HG02840 (cell line): ENCODE measurements around the gene CTDSP2.
"Not testable (repeated sequence)": the region's sequence is repeated elsewhere in the genome, so short reads cannot be mapped to it uniquely, and the experiment has no call there.

Experiments
- ATAC-seq: cut with Tn5 transposase; IDR thresholded peaks from one replicate; pipeline ENCODE4 v1.9.1; 2021; ENCODE audit warnings: mild to moderate bottlenecking, moderate library complexity, moderate number of reproducible peaks; ENCODE audit not compliant: unreplicated experiment, low FRiP score

The CTDSP2 gene

DNA sequence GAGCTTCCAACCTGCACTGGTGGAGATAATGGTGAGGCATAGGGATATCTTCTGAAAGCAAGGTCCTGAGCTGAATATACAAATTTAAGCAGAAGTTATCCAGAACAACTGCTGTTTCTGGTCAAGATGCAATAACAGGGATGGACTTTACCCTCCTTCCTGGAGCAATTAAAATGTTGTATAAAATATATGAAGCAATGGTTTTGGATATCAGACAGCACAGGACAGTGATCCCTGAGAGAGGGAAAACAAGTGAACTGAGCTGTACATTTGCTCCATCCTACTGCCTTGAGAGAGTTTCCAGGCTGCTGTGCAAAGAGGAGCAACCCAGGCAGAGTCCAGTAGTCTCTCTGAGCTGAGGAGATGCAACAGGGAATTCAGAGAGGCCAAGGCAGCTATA is 36.0 kb upstream of the CTDSP2 start:
- ATAC-seq = no peak

DNA sequence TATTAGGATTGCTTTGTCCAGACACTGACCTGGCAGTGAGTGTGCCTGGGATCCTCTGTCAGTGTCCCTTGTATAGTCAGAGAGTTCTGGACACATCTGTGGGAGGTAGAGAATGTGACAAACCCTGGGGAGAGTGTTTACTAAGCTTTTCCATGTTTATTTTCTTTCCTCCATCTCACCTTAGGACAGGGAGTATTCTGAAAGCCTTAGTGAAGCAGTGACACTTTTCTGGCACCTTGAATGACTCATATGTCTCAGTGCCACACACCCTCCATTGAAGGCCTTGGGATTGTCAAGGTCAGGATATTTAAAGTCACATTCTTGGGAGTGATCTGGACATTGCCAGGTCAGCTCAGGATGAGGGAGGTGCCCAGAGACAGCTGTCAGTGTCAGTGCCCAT is 34.9 kb upstream of the CTDSP2 start:
- no peak for ATAC-seq

DNA sequence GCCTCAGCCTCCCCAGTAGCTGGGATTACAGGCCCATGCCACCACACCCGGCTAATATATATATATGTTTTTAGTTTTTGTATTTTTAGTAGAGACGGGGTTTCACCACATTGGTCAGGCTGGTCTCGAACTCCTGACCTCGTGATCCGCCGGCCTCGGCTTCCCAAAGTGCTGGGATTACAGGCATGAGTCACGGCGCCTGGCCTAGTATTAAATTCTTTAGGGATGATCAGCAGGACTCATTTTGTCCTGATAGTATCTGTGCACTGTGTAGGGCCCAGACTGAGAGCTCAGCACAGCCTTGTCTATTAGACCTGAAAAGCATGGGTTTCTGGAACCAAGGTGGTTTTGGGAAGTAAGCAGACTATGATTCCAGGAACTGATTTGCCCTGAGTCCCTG is 34.5 kb upstream of the CTDSP2 start:
- not testable (repeated sequence) for ATAC-seq

DNA sequence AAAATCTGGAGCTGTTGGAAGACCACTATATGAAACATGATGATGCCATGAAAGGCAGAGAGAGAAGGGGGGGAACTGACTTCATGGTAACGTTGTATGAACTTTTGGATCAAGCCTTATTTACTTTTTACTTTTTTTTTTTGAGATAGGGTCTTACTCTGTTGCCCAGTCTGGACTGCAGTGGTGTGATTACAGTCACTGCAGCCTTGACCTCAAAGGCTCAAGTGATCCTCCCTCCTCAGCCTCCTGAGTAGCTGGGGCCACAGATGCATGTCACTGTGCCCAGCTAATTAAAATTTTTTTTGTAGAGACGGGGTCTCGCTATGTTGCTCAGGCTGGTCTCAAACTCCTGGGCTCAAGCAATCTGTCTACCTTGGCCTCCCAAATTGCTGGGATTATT is 31.3 kb upstream of the CTDSP2 start:
- no peak for ATAC-seq

DNA sequence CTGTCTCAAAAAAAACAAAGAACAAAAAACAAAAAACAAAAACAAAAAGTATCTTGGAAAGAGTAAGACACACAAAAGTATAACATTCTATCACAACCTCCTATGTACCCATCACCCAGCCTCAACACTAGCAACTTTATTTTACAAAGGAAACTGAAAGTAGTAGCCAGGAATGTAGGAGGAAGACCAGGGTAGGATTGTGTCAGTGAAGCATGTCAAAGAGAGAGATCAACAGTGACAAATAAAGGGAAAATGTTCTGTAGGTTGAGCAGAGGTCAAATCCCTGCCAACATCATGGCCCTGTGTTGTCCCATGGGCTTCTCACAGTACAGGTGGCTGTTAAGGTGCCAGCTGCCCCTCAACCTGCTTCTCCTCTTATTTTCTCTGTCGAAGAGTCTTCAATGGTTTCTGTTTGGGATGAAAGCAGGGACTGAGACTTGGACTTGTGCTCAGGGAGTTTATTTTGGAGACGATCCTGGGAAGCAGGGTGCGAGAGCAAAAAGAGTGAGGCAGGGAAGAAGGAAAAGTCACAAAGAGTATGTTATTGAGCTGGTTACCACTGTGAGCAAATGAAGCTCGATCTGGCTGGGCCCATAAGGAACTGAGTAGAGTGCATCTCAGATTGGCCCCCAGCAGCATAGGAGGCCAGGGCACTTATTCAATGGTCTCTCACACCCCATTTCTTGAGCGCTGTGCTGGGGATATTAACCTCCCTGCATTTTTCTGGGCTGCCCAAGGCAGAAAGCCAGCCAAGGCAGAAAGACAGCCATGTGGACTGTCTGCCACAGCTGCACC is 29.4 kb upstream of the CTDSP2 start:
- ATAC-seq = no peak

DNA sequence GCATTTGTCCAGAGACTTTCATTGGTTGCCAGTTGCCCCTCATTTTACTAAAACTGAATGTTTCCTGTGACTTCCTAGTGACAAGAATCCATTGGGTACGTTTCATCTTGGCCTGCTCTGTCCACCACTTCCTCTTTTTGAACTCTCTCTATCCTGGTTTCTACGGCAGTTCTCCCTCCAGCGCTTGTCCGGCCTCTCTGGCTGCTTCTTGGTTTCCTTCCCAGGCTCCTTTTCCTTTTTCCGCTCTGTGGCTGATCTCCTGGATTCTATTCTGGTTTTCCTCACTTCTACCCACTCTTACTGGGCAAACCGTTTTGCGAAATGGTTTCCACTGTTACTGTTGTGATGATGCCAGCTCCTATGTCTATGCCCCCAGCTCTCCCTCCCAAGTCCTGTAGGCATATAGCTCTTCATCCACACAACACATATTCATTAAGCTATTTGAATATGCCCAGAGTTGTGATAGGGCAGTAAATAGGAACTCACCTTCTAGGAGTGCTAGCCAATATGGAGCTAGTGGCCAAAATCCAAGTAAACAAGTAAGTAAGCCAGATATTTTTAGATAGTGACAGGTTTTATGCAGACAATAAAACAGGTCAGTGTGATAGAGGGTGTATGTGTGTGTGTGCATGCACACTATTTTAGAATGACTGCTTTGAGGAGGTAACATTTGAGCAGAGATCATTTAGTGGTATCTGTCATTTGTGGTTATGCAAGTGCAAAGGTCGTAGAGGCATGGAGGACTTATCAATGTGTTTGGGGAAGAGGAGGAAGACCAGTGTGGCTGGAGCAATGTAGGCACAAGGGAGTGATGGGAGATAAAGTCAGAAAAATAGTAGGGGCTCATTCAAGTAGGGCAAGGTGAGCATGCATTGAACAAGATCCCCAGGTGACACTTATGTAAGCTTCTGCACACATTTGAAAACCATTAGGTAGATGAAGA is 27.9 kb upstream of the CTDSP2 start:
- no peak for ATAC-seq

DNA sequence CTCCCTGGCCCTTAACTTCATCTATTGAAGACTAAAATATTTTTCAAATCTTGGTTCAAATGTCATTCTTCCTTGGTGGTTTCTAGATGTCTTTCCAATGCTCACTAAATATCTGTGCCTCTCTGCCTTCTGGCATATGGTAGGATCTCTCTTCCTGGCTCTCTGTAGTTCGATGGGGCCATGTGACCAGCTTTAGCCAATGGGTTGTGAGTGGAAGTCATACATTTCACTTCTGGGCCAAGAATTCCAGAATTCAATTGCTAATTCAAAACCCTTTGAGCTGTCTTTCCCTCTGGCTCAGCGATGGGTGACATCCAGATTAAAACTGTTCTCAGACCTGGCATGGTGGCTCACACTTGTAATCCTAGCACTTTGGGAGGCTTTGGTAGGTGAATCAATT is 25.8 kb upstream of the CTDSP2 start:
- no peak for ATAC-seq

DNA sequence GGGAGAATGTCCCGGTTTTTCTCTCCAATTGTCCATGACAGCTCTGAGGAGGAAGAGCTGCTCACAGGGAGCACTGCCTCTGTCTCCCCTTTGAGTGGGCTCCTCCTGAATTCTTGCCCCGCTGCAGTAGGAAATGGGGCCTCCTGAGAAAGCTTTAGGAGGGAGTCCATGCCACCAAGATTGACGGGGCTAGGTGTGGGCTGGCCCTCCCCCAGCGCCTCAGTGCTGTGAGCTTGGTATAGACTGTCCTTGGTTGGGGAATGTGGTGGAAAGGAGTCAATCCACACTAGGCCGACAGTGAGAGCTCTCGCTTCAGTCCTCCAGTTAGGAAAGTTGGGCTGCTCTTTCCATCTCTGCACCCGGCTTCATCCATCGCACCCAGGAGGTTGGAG is 23.4 kb upstream of the CTDSP2 start:
- ATAC-seq = no peak

DNA sequence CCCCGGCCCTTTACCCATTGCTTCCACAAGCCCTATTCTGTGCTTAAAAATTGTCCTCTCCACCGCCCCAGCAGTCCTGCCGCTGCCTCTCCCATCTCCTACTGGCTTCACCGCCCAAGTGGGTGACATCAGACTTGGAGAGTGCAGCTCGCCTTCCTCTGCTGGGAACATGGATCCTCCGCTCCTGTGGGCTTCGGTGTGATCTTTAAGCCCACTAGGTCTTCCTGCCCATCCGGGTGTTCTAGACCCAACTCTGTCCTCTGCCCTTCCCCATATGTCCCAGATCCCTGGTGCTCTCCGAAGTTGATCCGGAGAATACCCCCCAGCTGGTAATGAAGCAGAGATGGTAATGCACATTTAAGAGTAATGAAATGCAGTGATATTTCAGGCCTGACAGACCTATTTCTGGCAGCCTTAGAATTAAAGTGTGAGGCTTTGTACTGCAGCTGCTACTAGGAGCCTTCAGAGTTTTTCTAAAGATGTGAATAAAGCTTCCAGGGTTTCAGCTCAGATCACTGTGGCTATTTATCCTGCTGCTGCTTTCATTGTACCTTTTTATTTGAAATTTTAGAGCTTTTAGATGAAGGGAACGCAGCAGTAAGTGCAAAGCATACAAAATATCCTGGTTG is 22.9 kb upstream of the CTDSP2 start:
- ATAC-seq = no peak

DNA sequence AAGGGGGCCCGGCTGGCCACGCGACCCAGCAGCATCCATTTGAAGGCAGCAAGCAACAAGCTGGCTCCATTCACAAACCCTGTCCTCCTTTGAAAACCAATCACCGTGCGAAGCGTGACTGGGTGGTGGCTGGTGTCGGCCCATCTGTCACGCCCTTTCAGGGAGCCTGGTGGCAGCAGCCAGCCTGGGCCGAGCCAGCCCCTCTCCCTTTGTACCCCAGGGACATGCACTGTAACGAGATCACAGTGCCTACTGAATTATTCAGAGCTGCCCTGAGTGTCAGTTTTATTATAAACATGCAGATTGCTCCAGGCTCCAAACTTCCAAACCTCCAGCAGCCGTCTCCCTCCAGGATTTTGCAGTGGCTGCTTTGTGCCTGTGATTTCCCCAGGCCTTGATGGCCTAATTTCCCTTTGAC is 22.3 kb upstream of the CTDSP2 start:
- ATAC-seq = no peak

DNA sequence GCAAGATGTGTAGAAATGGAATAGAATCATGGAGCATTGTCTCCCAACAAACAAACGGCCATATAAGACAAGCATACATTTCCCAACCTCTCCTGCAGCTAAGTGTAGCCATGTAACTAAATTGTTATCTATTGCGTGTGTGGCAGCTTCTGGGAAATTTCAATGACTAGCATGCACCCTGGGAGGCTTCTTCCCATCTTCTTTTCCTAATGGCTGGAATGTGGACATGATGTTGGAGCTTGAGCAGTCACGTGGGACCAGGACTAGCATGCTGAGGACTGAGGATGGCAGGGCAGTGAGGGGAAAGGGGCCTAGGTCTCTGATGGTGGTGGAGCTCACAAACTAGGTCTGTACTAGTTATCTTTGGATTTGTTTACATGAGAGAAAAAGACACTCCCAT is 21.7 kb upstream of the CTDSP2 start:
- no peak for ATAC-seq

DNA sequence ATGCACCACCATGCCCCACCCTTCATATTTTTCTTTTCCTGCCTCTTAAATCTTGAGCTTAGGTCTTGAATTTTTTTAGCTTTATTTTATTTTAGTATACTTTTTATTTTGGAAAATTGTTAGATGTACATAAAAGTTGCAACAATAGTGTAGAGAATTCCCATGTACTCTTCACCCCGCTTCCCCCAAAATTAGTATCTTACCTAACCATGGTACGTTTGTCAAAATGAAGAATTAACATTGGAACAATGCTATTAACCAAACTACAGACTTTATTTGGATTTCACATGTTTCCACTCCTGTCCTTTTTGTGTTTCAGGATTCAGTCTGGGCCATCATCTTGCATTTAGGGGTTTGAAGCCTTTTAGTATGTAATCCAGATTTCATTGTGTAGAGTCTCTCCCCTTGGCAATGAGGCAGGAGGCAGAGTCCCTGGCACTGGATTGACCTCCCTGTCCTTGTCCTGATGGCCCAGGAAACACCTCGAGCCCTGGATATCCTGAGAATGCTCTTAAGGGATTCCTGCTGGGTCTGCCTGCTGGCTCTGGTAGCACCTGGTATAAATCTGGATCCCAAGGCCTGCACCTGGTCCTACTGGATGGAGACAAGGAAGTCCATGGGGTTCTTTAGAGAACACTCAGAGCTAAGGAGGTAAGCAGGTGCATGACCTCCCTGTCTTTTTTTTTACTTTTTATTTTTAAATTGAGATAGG is 19.9 kb upstream of the CTDSP2 start:
- ATAC-seq = no peak

DNA sequence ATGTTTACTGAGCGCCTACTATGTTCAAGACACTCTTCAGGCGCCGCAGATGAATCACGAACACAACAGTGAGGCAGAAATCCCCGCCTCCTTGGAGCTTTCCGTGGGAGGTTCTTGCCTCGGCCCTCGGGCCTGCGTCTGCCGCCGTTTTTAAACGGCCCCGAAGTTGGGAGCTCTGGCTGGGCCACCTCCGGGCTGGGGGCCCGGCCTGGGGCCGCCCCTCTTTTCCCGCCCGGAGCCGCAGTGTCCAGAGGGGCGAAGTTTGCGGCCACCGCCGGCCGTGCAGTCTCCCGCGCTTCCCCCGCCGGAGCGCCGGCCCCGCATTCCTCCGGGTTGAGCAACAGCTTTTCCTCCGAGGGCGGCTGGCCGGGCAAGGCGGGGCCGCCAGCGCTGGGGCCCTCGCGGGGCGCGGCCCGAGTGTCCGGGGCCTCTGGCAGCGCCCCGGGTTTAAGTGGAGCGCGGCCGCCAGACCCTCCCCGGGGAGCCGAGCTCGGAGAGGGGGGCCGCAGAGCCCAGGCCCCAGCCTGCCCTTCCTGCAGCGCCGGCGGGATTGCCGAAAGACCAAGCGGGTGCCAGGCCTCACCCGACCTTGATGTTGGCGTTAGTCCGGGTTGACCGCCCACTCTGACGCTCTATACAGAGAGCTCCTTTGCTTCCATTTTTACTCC is 18.7 kb upstream of the CTDSP2 start:
- ATAC-seq = no peak

DNA sequence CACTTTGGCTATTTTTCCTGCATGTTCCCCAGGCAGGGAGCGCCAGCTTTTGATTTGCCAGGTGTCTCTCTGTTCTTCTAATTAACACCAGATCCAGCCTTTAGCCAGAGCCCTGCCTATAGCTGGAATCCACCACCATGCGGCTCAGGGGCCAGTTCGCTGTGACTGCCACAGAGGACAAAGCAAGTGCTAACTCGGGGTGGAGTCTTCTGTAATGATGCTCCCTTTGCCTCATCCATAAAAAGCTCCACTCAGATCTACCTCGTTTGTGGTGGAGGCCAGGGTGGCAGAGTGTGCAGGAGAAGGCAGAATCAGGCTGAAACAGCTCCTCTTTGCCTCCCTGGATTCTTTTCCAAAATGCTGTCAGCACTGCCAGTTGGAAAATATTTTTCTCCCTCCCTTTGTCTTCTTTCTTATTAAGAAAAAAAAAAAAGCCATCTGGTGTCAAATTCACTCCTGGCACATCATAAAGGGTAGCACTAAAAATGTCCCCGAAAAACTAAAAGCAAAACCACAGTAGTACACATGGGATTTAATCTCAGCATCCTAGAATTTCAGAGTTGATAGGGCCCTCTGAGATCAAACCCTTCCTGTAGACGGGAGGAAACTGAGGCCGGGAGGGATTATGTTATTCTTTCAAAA is 18.0 kb upstream of the CTDSP2 start:
- no peak for ATAC-seq

DNA sequence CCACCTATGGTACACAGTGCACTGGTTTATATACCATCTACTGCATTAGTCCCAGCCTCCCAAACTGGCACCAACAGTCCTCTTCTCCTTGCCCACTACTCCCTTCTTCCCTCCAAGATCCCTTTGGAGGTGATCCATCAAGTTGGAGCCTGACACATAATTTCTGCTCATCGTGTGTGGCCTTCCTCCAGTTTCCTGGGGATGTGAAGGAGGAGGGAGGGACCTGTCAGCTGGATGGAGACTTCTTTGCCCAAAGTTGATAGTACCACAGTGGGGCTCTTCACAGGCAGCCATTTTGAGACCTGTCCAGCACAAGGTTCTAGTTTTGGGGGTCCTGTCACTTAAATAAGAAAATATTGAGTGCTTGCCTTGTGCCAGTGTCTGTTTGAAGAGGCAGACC is 17.1 kb upstream of the CTDSP2 start:
- no peak for ATAC-seq

DNA sequence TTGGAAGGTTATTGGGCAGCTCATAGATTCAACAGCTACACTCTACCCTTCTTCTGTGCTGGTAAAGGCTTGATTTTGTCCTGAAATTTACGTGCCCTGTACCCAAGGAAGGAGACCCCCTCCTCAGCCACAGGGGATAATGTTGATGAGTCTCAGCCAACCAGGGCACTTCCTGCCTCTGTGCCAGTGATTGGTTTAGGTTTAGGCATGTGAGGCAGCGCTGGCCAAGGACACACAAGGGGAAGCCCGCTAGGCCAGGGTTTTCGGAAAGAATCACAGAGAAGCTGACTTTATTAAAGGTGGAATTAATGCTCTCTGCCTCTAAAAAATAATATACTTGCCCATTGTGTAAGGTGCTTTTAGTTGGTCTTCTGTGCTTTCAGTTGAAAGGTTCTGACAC is 15.4 kb upstream of the CTDSP2 start:
- no peak for ATAC-seq

DNA sequence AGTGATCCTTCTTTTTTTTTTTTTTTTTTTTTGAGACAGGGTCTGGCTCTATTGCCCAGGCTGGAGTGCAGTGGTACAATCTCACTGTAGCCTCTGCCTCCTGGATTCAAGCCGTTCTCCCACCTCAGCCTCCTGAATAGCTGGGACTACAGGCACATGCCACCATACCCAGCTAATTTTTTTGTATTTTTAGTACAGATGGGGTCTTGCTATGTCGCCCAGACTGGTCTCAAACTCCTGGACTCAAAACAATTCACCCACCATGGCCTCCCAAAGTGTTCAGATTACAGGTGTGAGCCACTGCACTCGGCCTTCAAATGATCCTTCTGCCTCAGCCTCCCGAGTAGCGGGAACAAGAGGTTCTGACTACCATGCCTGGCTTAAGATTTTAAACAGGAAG is 14.4 kb upstream of the CTDSP2 start:
- ATAC-seq = not testable (repeated sequence)

DNA sequence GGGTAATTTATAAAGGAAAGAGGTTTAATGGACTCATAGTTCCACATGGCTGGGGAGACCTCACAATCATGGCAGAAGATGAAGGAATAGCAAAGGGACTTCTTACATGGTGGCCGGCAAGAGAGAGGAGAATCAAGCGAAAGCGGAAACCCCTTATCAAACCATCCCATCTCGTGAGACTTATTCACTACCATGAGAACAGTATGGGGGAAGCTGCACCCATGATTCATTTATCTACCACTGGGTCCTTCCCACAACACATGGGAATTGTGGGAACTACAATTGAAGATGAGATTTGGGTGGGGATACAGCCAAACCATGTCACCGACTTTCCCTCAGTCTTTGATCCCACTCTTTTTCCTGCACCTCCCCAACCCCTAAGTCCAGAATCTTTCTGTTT is 12.6 kb upstream of the CTDSP2 start:
- no peak for ATAC-seq

DNA sequence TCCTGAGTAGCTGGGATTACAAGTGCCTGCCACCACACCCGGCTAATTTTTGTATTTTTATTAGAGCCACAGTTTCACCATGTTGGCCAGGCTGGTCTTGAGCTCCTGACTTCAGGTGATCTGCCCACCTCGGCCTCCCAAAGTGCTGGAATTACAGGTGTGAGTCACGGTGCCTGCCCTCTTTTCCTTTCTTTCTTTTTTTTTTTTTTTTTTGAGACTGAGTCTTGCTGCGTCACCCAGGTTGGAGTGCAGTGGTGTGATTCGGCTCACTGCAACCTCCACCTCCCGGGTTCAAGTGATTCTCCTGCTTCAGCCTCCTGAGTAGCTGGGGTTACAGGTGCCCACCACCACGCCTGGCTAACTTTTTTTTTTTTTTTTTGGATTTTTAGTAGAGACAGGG is 11.6 kb upstream of the CTDSP2 start:
- ATAC-seq = not testable (repeated sequence)

DNA sequence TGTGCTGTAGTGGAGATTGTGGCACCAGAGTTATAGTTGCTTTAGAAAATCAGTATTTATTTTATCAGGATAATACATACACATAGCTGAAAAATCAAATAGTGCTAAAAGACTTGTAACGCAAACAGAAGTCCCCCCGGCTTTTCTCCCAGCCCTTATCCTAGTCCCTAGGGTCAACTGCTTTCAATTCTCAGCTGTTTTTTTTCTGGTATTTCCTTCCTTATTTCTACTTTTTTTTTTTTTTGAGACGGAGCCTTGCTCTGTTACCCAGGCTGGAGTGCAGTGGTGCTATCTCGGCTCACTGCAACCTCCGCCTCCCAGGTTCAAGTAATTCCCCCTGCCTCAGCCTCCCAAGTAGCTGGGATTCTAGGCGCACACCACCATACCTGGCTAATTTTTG is 8.4 kb upstream of the CTDSP2 start:
- ATAC-seq = no peak
